SKM-1 (cell line): ENCODE measurements around the gene SKAP1.
A peak's percentile ranks its signal among the peaks of the same experiment; 100 is the strongest.
"Not testable (repeated sequence)": the region's sequence is repeated elsewhere in the genome, so short reads cannot be mapped to it uniquely, and the experiment has no call there.

Experiments used
- DNase-seq: peaks from one replicate; lab custom pipeline; 2025; ENCODE audit not compliant: unreplicated experiment; lab: John Stamatoyannopoulos, UW

Gene SKAP1

GRCh38 chr17:48373883-48374282 is 56.1 kb downstream of the SKAP1 start:
- no peak for DNase-seq

GRCh38 chr17:48373130-48373830 is 56.7 kb downstream of the SKAP1 start:
- DNase-seq = no peak

GRCh38 chr17:48368967-48369366 is 61.0 kb downstream of the SKAP1 start:
- not testable (repeated sequence) for DNase-seq

GRCh38 chr17:48368352-48368908 is 61.6 kb downstream of the SKAP1 start:
- DNase-seq = no peak

GRCh38 chr17:48363161-48363560 is 66.9 kb downstream of the SKAP1 start:
- no peak for DNase-seq

- DNase-seq = not testable (repeated sequence)
Observed at GRCh38 chr17:48360861-48361633, 69.0 kb downstream of the SKAP1 start.

- no peak for DNase-seq
Observed at GRCh38 chr17:48357779-48358602, 72.0 kb downstream of the SKAP1 start.

- no peak for DNase-seq
Observed at GRCh38 chr17:48356866-48357265, 73.1 kb downstream of the SKAP1 start.

- DNase-seq = no peak
Observed at GRCh38 chr17:48352630-48353029, 77.4 kb downstream of the SKAP1 start.

- DNase-seq = peak; percentile 3
Observed at GRCh38 chr17:48351911-48352332, 78.1 kb downstream of the SKAP1 start.

GRCh38 chr17:48348352-48348751 is 81.7 kb downstream of the SKAP1 start:
- no peak for DNase-seq

- no peak for DNase-seq
Observed at GRCh38 chr17:48347177-48347576, 82.8 kb downstream of the SKAP1 start.

- no peak for DNase-seq
Observed at GRCh38 chr17:48344251-48344650, 85.8 kb downstream of the SKAP1 start.

GRCh38 chr17:48340916-48341315 is 89.1 kb downstream of the SKAP1 start:
- DNase-seq = no peak

- no peak for DNase-seq
Observed at GRCh38 chr17:48338720-48339119, 91.3 kb downstream of the SKAP1 start.

GRCh38 chr17:48337903-48338302 is 92.1 kb downstream of the SKAP1 start:
- not testable (repeated sequence) for DNase-seq

GRCh38 chr17:48336986-48337385 is 93.0 kb downstream of the SKAP1 start:
- DNase-seq = no peak

GRCh38 chr17:48335858-48336500 is 94.0 kb downstream of the SKAP1 start:
- DNase-seq = peak; percentile 53

- DNase-seq = no peak
Observed at GRCh38 chr17:48335146-48335784, 94.7 kb downstream of the SKAP1 start.

GRCh38 chr17:48333034-48333530 is 96.9 kb downstream of the SKAP1 start:
- no peak for DNase-seq
